Keratinocyte (primary cell): ENCODE data around the gene CKLF. TPM values are rescaled to one million over a fixed set of nuclear protein-coding genes. Genes with fewer than 3 reads are reported as not detected.

ENCODE experiments used
- DNase-seq: peaks from one replicate; pipeline ENCODE4 v3.0.0-alpha.2; 2011; ENCODE audit warnings: low read depth, missing footprints, low spot score
- FAIRE-seq: peaks from 2 replicates; lab custom pipeline; 2011; peaks lifted over from hg19 to GRCh38; lab: Jason Lieb, UNC
- H2AFZ ChIP-seq: 2 replicates; pipeline ENCODE4 v1.6.0; 2012; ENCODE audit warnings: low read length, control low read depth, inconsistent platforms; ENCODE audit not compliant: control insufficient read depth
- H3K27ac ChIP-seq: 2 replicates; pipeline ENCODE4 v1.5.1; 2011; ENCODE audit warnings: low read length; ENCODE audit not compliant: control insufficient read depth, insufficient read depth
- H3K27me3 ChIP-seq: 3 replicates; pipeline ENCODE4 v1.6.0; 2011; ENCODE audit warnings: low read length; ENCODE audit not compliant: control insufficient read depth, insufficient read depth; ENCODE audit errors: extremely low read depth
- H3K36me3 ChIP-seq, 2 experiments: 2 replicates in 1 of 2; 3 replicates in 1 of 2; pipeline ENCODE4 v1.5.1; 2011; ENCODE audit warnings: low read length in 2 of 2, mild to moderate bottlenecking in 1 of 2; ENCODE audit not compliant: control insufficient read depth in 2 of 2, insufficient read depth in 2 of 2; ENCODE audit errors: extremely low read depth in 1 of 2
- H3K4me1 ChIP-seq: 3 replicates; pipeline ENCODE4 v1.5.1; 2011; ENCODE audit warnings: low read length; ENCODE audit not compliant: control insufficient read depth, insufficient read depth; ENCODE audit errors: extremely low read depth
- H3K4me2 ChIP-seq: 3 replicates; pipeline ENCODE4 v1.6.0; 2011; ENCODE audit warnings: low read depth, low read length; ENCODE audit not compliant: control insufficient read depth, insufficient read depth; ENCODE audit errors: extremely low read depth
- H3K4me3 ChIP-seq, 3 experiments: fragments of 200-600 bp in 1 of 3; sonication (generic) in 1 of 3; 2 replicates in 2 of 3; 3 replicates in 1 of 3; pipeline ENCODE4 v1.5.1; 2011 to 2016; ENCODE audit warnings: low read length in 3 of 3, mild to moderate bottlenecking in 3 of 3, control low read depth in 2 of 3, inconsistent platforms in 1 of 3, low read depth in 1 of 3, mixed read lengths in 1 of 3, mixed run types in 1 of 3, moderate library complexity in 1 of 3; ENCODE audit not compliant: control insufficient read depth in 2 of 3, insufficient read depth in 2 of 3; ENCODE audit errors: extremely low read depth in 1 of 3
- H3K79me2 ChIP-seq: 2 replicates; pipeline ENCODE4 v1.6.0; 2012; ENCODE audit warnings: low read length; ENCODE audit not compliant: control insufficient read depth, insufficient read depth
- H3K9ac ChIP-seq: 3 replicates; pipeline ENCODE4 v1.6.0; 2011; ENCODE audit warnings: low read length; ENCODE audit not compliant: control insufficient read depth, insufficient read depth; ENCODE audit errors: extremely low read depth
- H3K9me1 ChIP-seq: 3 replicates; pipeline ENCODE4 v1.6.0; 2011; ENCODE audit warnings: low read length; ENCODE audit not compliant: control insufficient read depth, insufficient read depth; ENCODE audit errors: extremely low read depth
- H3K9me3 ChIP-seq: 2 replicates; pipeline ENCODE4 v1.5.1; 2012; ENCODE audit warnings: low read depth, low read length; ENCODE audit not compliant: control insufficient read depth
- H4K20me1 ChIP-seq: 3 replicates; pipeline ENCODE4 v1.6.0; 2011; ENCODE audit warnings: low read length; ENCODE audit not compliant: control insufficient read depth, insufficient read depth; ENCODE audit errors: extremely low read depth
- EZH2 ChIP-seq: IDR thresholded peaks from one replicate; pipeline ENCODE4 v1.6.1; 2012; ENCODE audit warnings: inconsistent platforms, mild to moderate bottlenecking, low read length, moderate library complexity
- dilution Hi-C: fragments of 300-500 bp; cut with MboI; formaldehyde crosslinking; loops from one replicate; pipeline ENCODE4 v1.7.0; 2020; ENCODE audit warnings: low sequenced_read_pairs; ENCODE audit not compliant: extremely low pct_ligation_motif_present
- polyA plus RNA-seq, 5 experiments: library from polyadenylated mRNA; depleted of rRNA in 3 of 5; stranded (reverse) in 3 of 5; stranded (forward) in 1 of 5; unstranded in 1 of 5; fragments of >200 nt; gene quantifications; 1 replicate in 1 of 5; 2 replicates in 3 of 5; 3 replicates in 1 of 5; pipeline versions ENCODE4 v1.2.1 to v1.2.3, GENCODE V29; 2011 to 2012; ENCODE audit warnings: missing spikeins in 2 of 5, low read depth in 1 of 5, low replicate concordance in 1 of 5
- TF ChIP-seq, protein P1 (sequence below), 3 experiments: IDR thresholded peaks in 1 of 3; conservative IDR thresholded peaks in 1 of 3; optimal IDR thresholded peaks in 1 of 3; 2 replicates in 2 of 3; 3 replicates in 1 of 3; pipeline versions ENCODE3 to v1.5.1; 2011; ENCODE audit warnings: low read length in 3 of 3, mild to moderate bottlenecking in 3 of 3, moderate library complexity in 2 of 3, control low read depth in 1 of 3, inconsistent platforms in 1 of 3; ENCODE audit not compliant: insufficient read depth in 2 of 3; ENCODE audit errors: extremely low read depth in 1 of 3

The CKLF gene
- polyA plus RNA-seq, 1 donor (not counting 4 experiments of a cell fraction or from before 2014, with no cell fraction given), result 38.0 TPM

DNA sequence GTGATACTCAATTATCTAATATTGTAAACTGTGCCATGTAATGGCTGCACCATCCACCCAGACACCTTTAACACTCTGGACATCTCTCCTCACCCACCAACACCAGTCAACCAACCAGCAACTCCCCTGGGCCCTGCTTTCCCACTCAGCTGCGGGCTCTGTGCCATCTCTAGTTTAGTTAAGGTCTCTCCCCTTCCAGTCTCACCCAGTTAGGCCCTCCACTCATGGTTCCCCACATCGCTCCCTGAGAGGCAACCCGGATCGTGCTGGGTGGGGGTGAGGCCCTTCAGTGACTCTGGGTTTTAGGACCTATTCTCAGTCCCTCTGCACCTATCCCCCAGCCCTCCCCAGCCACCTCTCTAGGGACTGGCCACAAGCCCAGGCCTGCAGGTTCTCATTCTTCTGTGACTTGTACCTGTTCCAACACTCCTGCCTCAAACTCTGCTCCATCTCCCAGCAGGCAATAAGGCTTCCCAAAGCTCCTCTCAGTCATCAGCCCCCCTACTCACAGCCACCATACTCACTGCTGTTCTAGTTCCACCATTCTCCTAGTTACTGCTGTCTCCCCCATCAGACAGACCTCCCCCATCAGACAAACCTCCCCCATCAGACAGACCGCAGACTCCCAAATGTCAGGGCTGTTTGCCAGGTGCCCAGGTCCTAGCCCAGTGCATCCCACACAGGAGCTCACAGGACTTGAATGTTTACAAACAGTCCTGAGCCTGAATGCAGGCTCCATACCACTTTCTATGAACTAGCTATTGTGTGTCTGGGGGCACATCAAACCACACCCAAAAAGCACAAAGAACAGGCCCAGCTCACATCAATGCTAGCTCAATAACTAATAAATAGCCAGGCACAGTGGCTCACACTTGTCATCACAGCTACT lies 5.0 kb upstream of the CKLF start:
- DNase-seq, result no peak
- no peak for TF ChIP-seq EZH2
- TF ChIP-seq, protein P1, sequence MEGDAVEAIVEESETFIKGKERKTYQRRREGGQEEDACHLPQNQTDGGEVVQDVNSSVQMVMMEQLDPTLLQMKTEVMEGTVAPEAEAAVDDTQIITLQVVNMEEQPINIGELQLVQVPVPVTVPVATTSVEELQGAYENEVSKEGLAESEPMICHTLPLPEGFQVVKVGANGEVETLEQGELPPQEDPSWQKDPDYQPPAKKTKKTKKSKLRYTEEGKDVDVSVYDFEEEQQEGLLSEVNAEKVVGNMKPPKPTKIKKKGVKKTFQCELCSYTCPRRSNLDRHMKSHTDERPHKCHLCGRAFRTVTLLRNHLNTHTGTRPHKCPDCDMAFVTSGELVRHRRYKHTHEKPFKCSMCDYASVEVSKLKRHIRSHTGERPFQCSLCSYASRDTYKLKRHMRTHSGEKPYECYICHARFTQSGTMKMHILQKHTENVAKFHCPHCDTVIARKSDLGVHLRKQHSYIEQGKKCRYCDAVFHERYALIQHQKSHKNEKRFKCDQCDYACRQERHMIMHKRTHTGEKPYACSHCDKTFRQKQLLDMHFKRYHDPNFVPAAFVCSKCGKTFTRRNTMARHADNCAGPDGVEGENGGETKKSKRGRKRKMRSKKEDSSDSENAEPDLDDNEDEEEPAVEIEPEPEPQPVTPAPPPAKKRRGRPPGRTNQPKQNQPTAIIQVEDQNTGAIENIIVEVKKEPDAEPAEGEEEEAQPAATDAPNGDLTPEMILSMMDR (optimal IDR thresholded peaks at IDR 0.05 in 1 of 3, IDR thresholded peaks at IDR 0.05 in 1 of 3, conservative IDR thresholded peaks at IDR 0.05 in 1 of 3; ENCODE audit: extremely low read depth in 1 of 3, insufficient read depth in 2 of 3, low read length in 3 of 3), result no peak
- Histone ChIP-seq H3K27ac (no peak overlapping the region), H3K4me3 (no peak overlapping the region), H3K4me1 (peaks cover 25% of the 10 kb centered on the region), H3K9me1 (no peaks in the 10 kb centered on the region), H3K9me3 (no peaks in the 10 kb centered on the region), H3K4me2 (no peak overlapping the region), H3K27me3 (no peaks in the 10 kb centered on the region), H3K36me3 (no peaks in the 10 kb centered on the region), H3K79me2 (no peaks in the 10 kb centered on the region), H2AFZ (no peak overlapping the region), H4K20me1 (no peaks in the 10 kb centered on the region), H3K9ac (no peak overlapping the region)
- FAIRE-seq, result no peak
- dilution Hi-C loops, result no loop called here

DNA sequence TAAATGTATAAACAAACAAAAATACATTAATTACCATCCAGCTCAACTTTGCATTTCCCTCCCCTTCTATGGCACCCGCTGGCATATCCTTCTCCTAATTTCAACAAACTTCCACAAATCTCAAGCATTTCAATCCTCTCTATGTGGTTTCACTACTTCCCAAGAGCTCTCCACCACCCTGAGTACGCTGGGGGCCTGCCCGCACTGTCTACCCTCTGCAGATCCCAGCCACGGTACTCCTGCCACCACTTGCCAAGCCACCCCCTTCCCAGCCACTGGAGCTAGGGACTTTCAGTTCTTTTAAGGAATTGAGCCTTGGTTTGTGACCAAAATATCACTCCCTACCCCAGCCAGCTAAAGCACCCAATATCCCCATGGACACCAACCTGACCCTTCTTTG lies 4.3 kb upstream of the CKLF start:
- FAIRE-seq, result no peak
- Histone ChIP-seq H3K79me2 (no peaks in the 10 kb centered on the region), H3K4me2 (no peak overlapping the region), H2AFZ (no peak overlapping the region), H4K20me1 (no peaks in the 10 kb centered on the region), H3K27me3 (no peaks in the 10 kb centered on the region), H3K27ac (no peak overlapping the region), H3K9me1 (no peaks in the 10 kb centered on the region), H3K4me3 (no peak overlapping the region), H3K4me1 (peaks cover 28% of the 10 kb centered on the region), H3K36me3 (no peaks in the 10 kb centered on the region), H3K9ac (no peak overlapping the region), H3K9me3 (no peaks in the 10 kb centered on the region)
- TF ChIP-seq, protein P1 (optimal IDR thresholded peaks at IDR 0.05 in 1 of 3, IDR thresholded peaks at IDR 0.05 in 1 of 3, conservative IDR thresholded peaks at IDR 0.05 in 1 of 3; ENCODE audit: extremely low read depth in 1 of 3, insufficient read depth in 2 of 3, low read length in 3 of 3), result no peak
- no peak for TF ChIP-seq EZH2
- dilution Hi-C loops, result no loop called here
- DNase-seq, result no peak
